ENCODE data around the gene AUTS2. TPM values are rescaled to one million over a fixed set of nuclear protein-coding genes. Genes with fewer than 3 reads are reported as not detected.

Gene AUTS2
- polyA plus RNA-seq, 4 donors = 69.8 to 109 (median 76.8) TPM

- no peak for DNase-seq (ENCODE audit: low read depth in 4 of 4, low spot score in 3 of 4)
These were observed 784.9 kb downstream of the AUTS2 start for GRCh38 chr7:70383066-70383782.

GRCh38 chr7:70384024-70384423 is 785.7 kb downstream of the AUTS2 start:
- DNase-seq (ENCODE audit: low read depth in 4 of 4, low spot score in 3 of 4) = no peak

- DNase-seq (ENCODE audit: low read depth in 4 of 4, low spot score in 3 of 4) = no peak
These were observed 786.6 kb downstream of the AUTS2 start for GRCh38 chr7:70384891-70385290.

GRCh38 chr7:70387217-70387616 is 788.9 kb downstream of the AUTS2 start:
- DNase-seq (ENCODE audit: low read depth in 4 of 4, low spot score in 3 of 4) = no peak

GRCh38 chr7:70389531-70390151 is 791.4 kb downstream of the AUTS2 start:
- no peak for DNase-seq (ENCODE audit: low read depth in 4 of 4, low spot score in 3 of 4)

GRCh38 chr7:70390251-70390650 is 792.0 kb downstream of the AUTS2 start:
- no peak for DNase-seq (ENCODE audit: low read depth in 4 of 4, low spot score in 3 of 4)

GRCh38 chr7:70392256-70392876 is 794.1 kb downstream of the AUTS2 start:
- DNase-seq (ENCODE audit: low read depth in 4 of 4, low spot score in 3 of 4) = no peak

GRCh38 chr7:70392877-70393435 is 794.7 kb downstream of the AUTS2 start:
- no peak for DNase-seq (ENCODE audit: low read depth in 4 of 4, low spot score in 3 of 4)

- no peak for DNase-seq (ENCODE audit: low read depth in 4 of 4, low spot score in 3 of 4)
These were observed 795.7 kb downstream of the AUTS2 start for GRCh38 chr7:70393956-70394355.

- DNase-seq (ENCODE audit: low read depth in 4 of 4, low spot score in 3 of 4) = no peak
These were observed 802.6 kb downstream of the AUTS2 start for GRCh38 chr7:70400829-70401380.

- no peak for DNase-seq (ENCODE audit: low read depth in 4 of 4, low spot score in 3 of 4)
These were observed 803.8 kb downstream of the AUTS2 start for GRCh38 chr7:70402069-70402468.

GRCh38 chr7:70405241-70405640 is 807.0 kb downstream of the AUTS2 start:
- DNase-seq (ENCODE audit: low read depth in 4 of 4, low spot score in 3 of 4) = no peak

- no peak for DNase-seq (ENCODE audit: low read depth in 4 of 4, low spot score in 3 of 4)
These were observed 808.1 kb downstream of the AUTS2 start for GRCh38 chr7:70406186-70406949.

- no peak for DNase-seq (ENCODE audit: low read depth in 4 of 4, low spot score in 3 of 4)
These were observed 808.6 kb downstream of the AUTS2 start for GRCh38 chr7:70406950-70407209.

- no peak for DNase-seq (ENCODE audit: low read depth in 4 of 4, low spot score in 3 of 4)
These were observed 810.2 kb downstream of the AUTS2 start for GRCh38 chr7:70408477-70408876.

- no peak for DNase-seq (ENCODE audit: low read depth in 4 of 4, low spot score in 3 of 4)
These were observed 810.6 kb downstream of the AUTS2 start for GRCh38 chr7:70408891-70409290.

GRCh38 chr7:70410134-70410750 is 812.0 kb downstream of the AUTS2 start:
- no peak for DNase-seq (ENCODE audit: low read depth in 4 of 4, low spot score in 3 of 4)

GRCh38 chr7:70414368-70414767 is 816.1 kb downstream of the AUTS2 start:
- no peak for DNase-seq (ENCODE audit: low read depth in 4 of 4, low spot score in 3 of 4)

GRCh38 chr7:70415179-70415972 is 817.1 kb downstream of the AUTS2 start:
- DNase-seq (ENCODE audit: low read depth in 4 of 4, low spot score in 3 of 4) = no peak

Measured in left renal pelvis (tissue), 4 donors.